ENCODE results near the gene CCSER1. TPM values are rescaled to one million over a fixed set of nuclear protein-coding genes. Genes with fewer than 3 reads are reported as not detected.

The CCSER1 gene
- total and polyA plus RNA-seq, 4 donors: 0.18 to 2.3 (median 1.2) TPM

- TF ChIP-seq RXRA (IDR thresholded peaks at IDR 0.05): no peak
- WGBS: 84% methylated on average over 7 of the region's 7 CpGs
- DNase-seq (ENCODE audit: low spot score): no peak
- no peaks in the 10 kb centered on the region for H3K27me3 ChIP-seq (ENCODE audit: control insufficient read depth in 4 of 4, insufficient read depth in 4 of 4, low read length in 3 of 4)
- no peaks in the 10 kb centered on the region for H3K9me3 ChIP-seq (ENCODE audit: control insufficient read depth in 4 of 4, low read length in 3 of 4)
- no peak overlapping the region for H3K9ac ChIP-seq (ENCODE audit: low read depth in 1 of 2, low read length in 2 of 2)
- no peaks in the 10 kb centered on the region for H3K36me3 ChIP-seq (ENCODE audit: control insufficient read depth in 4 of 4, insufficient read depth in 3 of 4, low read depth in 1 of 4, low read length in 3 of 4)
- H3K4me3 ChIP-seq (ENCODE audit: low read depth in 1 of 3, low read length in 3 of 3): no peak overlapping the region
- no peak overlapping the region for H3K27ac ChIP-seq (ENCODE audit: low read depth in 1 of 2, low read length in 2 of 2)
- H3K4me1 ChIP-seq (ENCODE audit: control insufficient read depth in 4 of 4, insufficient read depth in 4 of 4, low read length in 3 of 4): no peaks in the 10 kb centered on the region
Measured at GRCh38 chr4:90641861-90642599, 514.8 kb downstream of the CCSER1 start.

- Histone ChIP-seq H3K27ac (ENCODE audit: low read depth in 1 of 2, low read length in 2 of 2) (no peak overlapping the region), H3K4me1 (ENCODE audit: control insufficient read depth in 4 of 4, insufficient read depth in 4 of 4, low read length in 3 of 4) (no peaks in the 10 kb centered on the region), H3K9ac (ENCODE audit: low read depth in 1 of 2, low read length in 2 of 2) (no peak overlapping the region), H3K27me3 (ENCODE audit: control insufficient read depth in 4 of 4, insufficient read depth in 4 of 4, low read length in 3 of 4) (no peaks in the 10 kb centered on the region), H3K36me3 (ENCODE audit: control insufficient read depth in 4 of 4, insufficient read depth in 3 of 4, low read depth in 1 of 4, low read length in 3 of 4) (no peaks in the 10 kb centered on the region), H3K9me3 (ENCODE audit: control insufficient read depth in 4 of 4, low read length in 3 of 4) (no peaks in the 10 kb centered on the region), H3K4me3 (ENCODE audit: low read depth in 1 of 3, low read length in 3 of 3) (no peak overlapping the region)
- WGBS: 89% methylated on average over 1 of the region's 1 CpG
- TF ChIP-seq NR2F2 (IDR thresholded peaks at IDR 0.05) (no peak), RXRA (IDR thresholded peaks at IDR 0.05) (no peak), ZBTB33 (IDR thresholded peaks at IDR 0.05) (no peak), GABPA (IDR thresholded peaks at IDR 0.05 in 1 of 2, conservative IDR thresholded peaks at IDR 0.05 in 1 of 2) (no peak), TAF1 (conservative IDR thresholded peaks at IDR 0.05) (no peak), HNF4G (IDR thresholded peaks at IDR 0.05) (no peak), HNF4A (conservative IDR thresholded peaks at IDR 0.05) (no peak), YY1 (IDR thresholded peaks at IDR 0.05) (no peak), JUND (IDR thresholded peaks at IDR 0.05) (no peak), MAX (IDR thresholded peaks at IDR 0.05) (no peak), FOXA2 (IDR thresholded peaks at IDR 0.05) (no peak), ATF3 (IDR thresholded peaks at IDR 0.05) (no peak), FOXA1 (IDR thresholded peaks at IDR 0.05) (no peak), RAD21 (IDR thresholded peaks at IDR 0.05) (no peak), REST (IDR thresholded peaks at IDR 0.05) (no peak), SP1 (IDR thresholded peaks at IDR 0.05) (no peak), CTCF (IDR thresholded peaks at IDR 0.05; ENCODE audit: low read depth, low read length, missing input control) (no peak), EGR1 (IDR thresholded peaks at IDR 0.05; ENCODE audit: low read depth in 2 of 2) (no peak)
- DNase-seq (ENCODE audit: low spot score): no peak
Measured at GRCh38 chr4:90643156-90643555, 516.0 kb downstream of the CCSER1 start.

Data from liver (tissue), 9 donors.